Measurements from ENCODE around the gene AK1. TPM values are rescaled to one million over a fixed set of nuclear protein-coding genes. Genes with fewer than 3 reads are reported as not detected.
A peak's percentile ranks its signal among the peaks of the same experiment; 100 is the strongest.

Gene AK1
- total and polyA plus RNA-seq, 2 experiments from 2014 or later: 175 to 413 TPM

DNA sequence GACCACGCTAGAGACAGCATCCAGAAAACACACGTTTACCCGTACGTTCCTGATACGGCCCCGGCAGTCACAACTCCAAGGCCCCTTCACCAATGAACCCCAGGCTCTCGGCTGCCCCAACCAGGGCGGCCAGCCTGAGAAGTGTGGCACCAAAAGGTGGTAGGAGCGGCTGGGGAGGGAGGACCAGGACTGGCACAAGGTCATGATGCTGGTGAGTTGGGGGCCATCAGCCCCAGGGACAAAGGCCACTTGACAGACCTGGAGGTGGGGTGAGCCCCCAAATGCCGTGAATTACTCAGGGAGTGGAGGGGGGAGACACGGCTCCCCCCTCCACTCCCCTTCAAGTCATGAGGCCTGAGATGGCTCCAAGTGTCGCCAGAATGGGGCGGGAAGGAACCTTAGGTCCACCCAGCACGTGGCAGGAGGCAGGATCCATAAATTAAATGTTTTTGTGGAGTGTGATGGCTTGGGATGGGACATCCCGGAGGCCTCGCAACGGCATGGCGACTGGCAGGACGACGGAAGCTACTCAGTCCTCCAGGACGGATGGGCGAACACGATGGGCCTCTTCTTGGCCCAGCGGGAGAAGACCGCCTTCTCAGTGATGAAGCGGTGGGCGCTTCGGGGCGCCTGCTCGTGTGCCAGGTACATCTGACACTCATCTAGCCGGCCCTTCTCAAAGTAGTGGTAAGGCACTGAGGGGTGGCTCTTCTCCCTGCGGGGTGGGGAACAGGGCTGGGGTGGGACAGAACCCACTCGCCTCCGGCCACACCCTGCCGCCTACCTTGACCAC is 30.6 kb upstream of the AK1 start:
- Histone ChIP-seq H3K4me1 (ENCODE audit: low read depth) (peaks cover 18% of the 10 kb centered on the region), H3K36me3 (peaks cover 3% of the 10 kb centered on the region), H3K27me3 (no peaks in the 10 kb centered on the region), H3K9me3 (ENCODE audit: low read depth) (no peaks in the 10 kb centered on the region), H3K27ac (no peak overlapping the region), H3K4me3 (no peak overlapping the region)
- TF ChIP-seq, protein P1, sequence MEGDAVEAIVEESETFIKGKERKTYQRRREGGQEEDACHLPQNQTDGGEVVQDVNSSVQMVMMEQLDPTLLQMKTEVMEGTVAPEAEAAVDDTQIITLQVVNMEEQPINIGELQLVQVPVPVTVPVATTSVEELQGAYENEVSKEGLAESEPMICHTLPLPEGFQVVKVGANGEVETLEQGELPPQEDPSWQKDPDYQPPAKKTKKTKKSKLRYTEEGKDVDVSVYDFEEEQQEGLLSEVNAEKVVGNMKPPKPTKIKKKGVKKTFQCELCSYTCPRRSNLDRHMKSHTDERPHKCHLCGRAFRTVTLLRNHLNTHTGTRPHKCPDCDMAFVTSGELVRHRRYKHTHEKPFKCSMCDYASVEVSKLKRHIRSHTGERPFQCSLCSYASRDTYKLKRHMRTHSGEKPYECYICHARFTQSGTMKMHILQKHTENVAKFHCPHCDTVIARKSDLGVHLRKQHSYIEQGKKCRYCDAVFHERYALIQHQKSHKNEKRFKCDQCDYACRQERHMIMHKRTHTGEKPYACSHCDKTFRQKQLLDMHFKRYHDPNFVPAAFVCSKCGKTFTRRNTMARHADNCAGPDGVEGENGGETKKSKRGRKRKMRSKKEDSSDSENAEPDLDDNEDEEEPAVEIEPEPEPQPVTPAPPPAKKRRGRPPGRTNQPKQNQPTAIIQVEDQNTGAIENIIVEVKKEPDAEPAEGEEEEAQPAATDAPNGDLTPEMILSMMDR (IDR thresholded peaks at IDR 0.05; ENCODE audit: low read depth, low read length): no peak
- DNase-seq (ENCODE audit: low read depth in 1 of 2, low spot score in 1 of 2): no peak

DNA sequence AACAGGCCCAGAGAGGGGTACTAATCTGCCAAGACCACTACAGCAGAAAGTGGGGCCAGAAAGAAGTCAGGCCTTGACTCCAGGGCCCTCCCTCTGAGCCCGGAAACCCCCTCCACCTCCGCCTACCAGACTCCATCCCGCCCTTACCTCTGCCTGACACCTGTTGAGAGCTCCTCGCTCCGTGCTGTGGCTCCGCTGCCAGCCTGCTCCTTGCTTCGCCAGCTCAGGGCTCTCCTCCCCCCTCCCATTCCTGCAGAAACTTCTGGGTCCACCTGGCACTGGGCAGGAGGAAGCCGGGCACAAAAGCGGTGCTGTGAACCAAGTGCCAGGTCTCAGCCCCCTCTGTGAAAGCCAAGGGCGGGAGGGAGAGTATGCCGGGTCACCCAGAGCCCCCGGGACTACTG is 28.3 kb upstream of the AK1 start:
- Histone ChIP-seq H3K4me1 (ENCODE audit: low read depth) (peaks cover 18% of the 10 kb centered on the region), H3K27me3 (no peaks in the 10 kb centered on the region), H3K4me3 (no peak overlapping the region), H3K9me3 (ENCODE audit: low read depth) (no peaks in the 10 kb centered on the region), H3K36me3 (no peaks in the 10 kb centered on the region), H3K27ac (no peak overlapping the region)
- TF ChIP-seq, protein P1 (IDR thresholded peaks at IDR 0.05; ENCODE audit: low read depth, low read length): no peak
- DNase-seq (ENCODE audit: low read depth in 1 of 2, low spot score in 1 of 2): no peak

DNA sequence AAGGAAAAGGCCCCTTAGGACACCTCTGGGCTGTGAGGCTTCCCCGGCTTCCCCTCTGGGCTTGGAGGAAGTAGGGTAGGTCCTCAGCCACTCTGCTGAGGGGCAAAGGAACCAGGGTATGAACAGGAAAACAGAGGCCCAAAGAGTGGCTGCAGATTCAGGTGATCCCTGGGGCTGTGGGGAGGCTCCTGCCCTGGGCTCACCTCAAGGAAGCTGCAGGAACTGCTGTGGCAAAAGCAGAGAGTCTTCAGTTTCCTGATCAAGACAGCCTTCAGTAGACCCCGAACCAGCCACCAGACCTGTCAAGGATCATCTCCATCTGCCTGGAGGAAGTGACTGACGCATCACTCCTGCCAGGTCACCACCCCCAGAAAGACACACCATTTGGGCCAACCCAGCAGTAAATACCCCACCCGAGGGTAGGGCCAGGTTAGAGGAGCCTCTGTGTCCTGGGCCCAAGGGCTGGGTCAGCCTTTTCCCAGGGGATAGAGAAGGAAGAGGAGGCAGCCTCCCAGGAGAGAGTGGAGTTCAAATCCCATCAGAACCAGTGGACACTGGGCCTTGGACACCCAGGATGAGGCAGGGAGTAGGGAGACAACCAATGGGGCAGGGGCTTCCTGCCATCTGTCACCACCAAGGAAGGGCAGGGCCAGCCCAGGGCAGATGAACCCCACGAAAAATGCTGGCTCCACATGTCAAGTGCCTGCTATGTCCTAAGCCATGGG is 27.7 kb upstream of the AK1 start:
- Histone ChIP-seq H3K27ac (peak overlapping the region; percentile 92), H3K4me3 (no peak overlapping the region), H3K4me1 (ENCODE audit: low read depth) (peaks cover 18% of the 10 kb centered on the region), H3K36me3 (no peaks in the 10 kb centered on the region), H3K27me3 (no peaks in the 10 kb centered on the region), H3K9me3 (ENCODE audit: low read depth) (no peaks in the 10 kb centered on the region)
- TF ChIP-seq, protein P1 (IDR thresholded peaks at IDR 0.05; ENCODE audit: low read depth, low read length): no peak
- no peak for DNase-seq (ENCODE audit: low read depth in 1 of 2, low spot score in 1 of 2)

DNA sequence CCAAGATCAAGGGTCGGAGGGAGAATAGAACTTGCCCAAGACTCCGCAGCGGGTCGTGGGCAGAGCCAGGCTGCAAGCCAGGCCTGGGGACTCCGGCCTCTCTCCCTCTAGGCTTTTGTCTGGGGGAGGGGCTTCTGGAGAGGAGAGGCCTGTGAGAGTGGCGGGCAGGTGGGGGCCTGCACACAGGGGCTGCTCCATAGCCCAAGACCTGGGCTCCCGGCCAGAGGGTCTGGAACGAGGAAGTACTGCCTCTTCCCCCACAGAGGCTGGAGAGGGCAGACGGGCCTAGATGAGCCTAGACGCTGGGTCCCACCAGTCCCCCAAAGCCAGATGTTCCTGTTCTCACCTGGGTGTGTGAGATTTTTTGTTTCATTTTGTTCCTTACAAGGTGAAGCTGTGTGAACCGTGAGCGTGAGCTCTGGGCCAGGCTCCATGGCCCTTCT is 27.1 kb upstream of the AK1 start:
- peaks cover 21% of the 10 kb centered on the region for H3K4me1 ChIP-seq (ENCODE audit: low read depth)
- peak; percentile 49 to 77 for DNase-seq (ENCODE audit: low read depth in 1 of 2, low spot score in 1 of 2)

More for the DNA sequence above, 27.1 kb upstream of the AK1 start:
- Histone ChIP-seq H3K9me3 (ENCODE audit: low read depth) (no peaks in the 10 kb centered on the region), H3K27me3 (no peaks in the 10 kb centered on the region), H3K27ac (peak overlapping the region; percentile 92), H3K36me3 (no peaks in the 10 kb centered on the region), H3K4me3 (no peak overlapping the region)
- TF ChIP-seq, protein P1 (IDR thresholded peaks at IDR 0.05; ENCODE audit: low read depth, low read length): no peak

Data from cardiac muscle cell (in vitro differentiated cells and primary cell).